ENCODE results near the gene EXOC1. TPM values are rescaled to one million over a fixed set of nuclear protein-coding genes. Genes with fewer than 3 reads are reported as not detected.
A peak's percentile ranks its signal among the peaks of the same experiment; 100 is the strongest.

Gene EXOC1
- 10 to 100 TPM; 33.1 to 40.7 TPM for total RNA-seq

DNA sequence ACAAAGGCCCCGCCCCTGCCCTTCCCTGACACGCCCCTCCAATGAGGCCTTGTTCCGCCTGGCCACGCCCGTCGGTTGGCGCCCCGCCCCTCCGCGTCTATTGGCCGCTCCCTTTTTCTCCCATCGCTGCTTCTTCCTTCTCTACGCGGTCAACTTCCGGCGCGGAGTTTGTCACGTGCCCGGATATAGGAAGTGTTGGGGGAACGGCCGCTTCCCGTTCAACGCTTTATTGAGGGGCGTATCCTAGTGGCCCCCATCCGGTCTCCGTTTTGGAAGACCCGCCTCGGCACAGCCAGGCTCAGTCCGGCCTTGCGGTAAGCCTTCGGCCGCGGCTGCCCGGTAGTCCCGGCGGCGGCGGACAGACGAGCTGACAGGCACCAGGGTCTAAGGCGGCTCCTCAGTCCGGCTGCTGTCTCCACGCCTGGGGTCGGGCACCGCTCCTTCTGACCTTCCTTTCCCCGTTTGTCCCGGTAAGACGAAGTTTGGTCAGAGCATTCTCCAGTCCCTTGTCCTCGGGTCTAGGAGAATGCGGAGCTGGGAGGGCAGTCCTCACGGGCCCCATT, at the start of gene EXOC1:
Gene EXOC1, plus strand, starts transcription at position 165 of the 563 bp plus-strand sequence. CDS start 4,676 bp downstream, outside the sequence.
- Mint-ChIP-seq H3K4me3 (no peak within 1 kb of the TSS), H3K27ac (peak within 1 kb of the TSS; percentile 68), H3K4me1 (peaks cover 15% of the 10 kb centered on the region), H3K27me3 (no peaks in the 10 kb centered on the region), H3K36me3 (ENCODE audit: low read depth) (peaks cover 19% of the 10 kb centered on the region), H3K9me3 (no peaks in the 10 kb centered on the region)
- peak; percentile 99 for ATAC-seq (replicated peaks)

GRCh38 chr4:55807556-55807955, 45.9 kb upstream of the EXOC1 start:
- no peaks in the 10 kb centered on the region for H3K36me3 Mint-ChIP-seq (ENCODE audit: low read depth)
- ATAC-seq (replicated peaks), result no peak
- no peaks in the 10 kb centered on the region for H3K9me3 Mint-ChIP-seq
- H3K4me3 Mint-ChIP-seq, result no peak overlapping the region
- no peak overlapping the region for H3K27ac Mint-ChIP-seq
- no peaks in the 10 kb centered on the region for H3K4me1 Mint-ChIP-seq
- peaks cover 15% of the 10 kb centered on the region for H3K27me3 Mint-ChIP-seq

DNA sequence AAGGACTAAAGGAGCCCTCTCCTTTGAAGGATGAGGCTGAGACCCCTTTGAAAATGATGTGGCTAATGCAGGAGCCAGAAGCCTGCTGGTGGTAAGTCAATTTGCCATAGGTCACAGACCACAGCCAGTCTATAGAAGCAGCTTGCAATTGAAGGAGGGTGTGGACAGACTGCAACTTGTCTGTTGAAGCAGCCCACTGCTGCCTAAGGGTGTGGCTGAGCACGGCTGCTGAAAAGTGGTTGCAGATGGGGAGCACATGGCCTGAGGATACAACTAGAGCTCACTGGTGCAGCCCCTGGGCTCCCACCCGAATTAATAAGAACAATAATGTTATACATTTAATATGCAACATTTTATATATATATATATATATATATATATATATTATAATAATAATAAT, 45.3 kb upstream of the EXOC1 start:
- H3K4me1 Mint-ChIP-seq, result no peaks in the 10 kb centered on the region
- H3K27ac Mint-ChIP-seq, result no peak overlapping the region
- no peak for ATAC-seq (replicated peaks)
- no peak overlapping the region for H3K4me3 Mint-ChIP-seq
- H3K36me3 Mint-ChIP-seq (ENCODE audit: low read depth), result no peaks in the 10 kb centered on the region
- H3K27me3 Mint-ChIP-seq, result peaks cover 15% of the 10 kb centered on the region
- H3K9me3 Mint-ChIP-seq, result no peaks in the 10 kb centered on the region

GRCh38 chr4:55808632-55809031, 44.8 kb upstream of the EXOC1 start:
- no peaks in the 10 kb centered on the region for H3K36me3 Mint-ChIP-seq (ENCODE audit: low read depth)

GRCh38 chr4:55817691-55818090, 35.8 kb upstream of the EXOC1 start:
- Mint-ChIP-seq H3K4me1 (peaks cover 5% of the 10 kb centered on the region), H3K27me3 (peaks cover 23% of the 10 kb centered on the region), H3K36me3 (ENCODE audit: low read depth) (no peaks in the 10 kb centered on the region), H3K4me3 (no peak overlapping the region), H3K9me3 (no peaks in the 10 kb centered on the region), H3K27ac (no peak overlapping the region)
- ATAC-seq (replicated peaks), result no peak

More at GRCh38 chr4:55808632-55809031, 44.8 kb upstream of the EXOC1 start:
- Mint-ChIP-seq H3K27ac (no peak overlapping the region), H3K27me3 (peaks cover 15% of the 10 kb centered on the region), H3K4me3 (no peak overlapping the region), H3K4me1 (no peaks in the 10 kb centered on the region), H3K9me3 (no peaks in the 10 kb centered on the region)
- no peak for ATAC-seq (replicated peaks)

GRCh38 chr4:55819634-55820033, 33.8 kb upstream of the EXOC1 start, which contains the start of gene EXOC1L:
TSS of gene EXOC1L (plus strand) at chr4:55819790. CDS start at chr4:55820027, 237 bp downstream.
- peak within 1 kb of the TSS; percentile 21 for H3K4me3 Mint-ChIP-seq
- peaks cover 5% of the 10 kb centered on the region for H3K4me1 Mint-ChIP-seq
- H3K27me3 Mint-ChIP-seq, result peaks cover 23% of the 10 kb centered on the region
- H3K27ac Mint-ChIP-seq, result no peak within 1 kb of the TSS
- no peaks in the 10 kb centered on the region for H3K9me3 Mint-ChIP-seq
- H3K36me3 Mint-ChIP-seq (ENCODE audit: low read depth), result no peaks in the 10 kb centered on the region
- no peak for ATAC-seq (replicated peaks)

DNA sequence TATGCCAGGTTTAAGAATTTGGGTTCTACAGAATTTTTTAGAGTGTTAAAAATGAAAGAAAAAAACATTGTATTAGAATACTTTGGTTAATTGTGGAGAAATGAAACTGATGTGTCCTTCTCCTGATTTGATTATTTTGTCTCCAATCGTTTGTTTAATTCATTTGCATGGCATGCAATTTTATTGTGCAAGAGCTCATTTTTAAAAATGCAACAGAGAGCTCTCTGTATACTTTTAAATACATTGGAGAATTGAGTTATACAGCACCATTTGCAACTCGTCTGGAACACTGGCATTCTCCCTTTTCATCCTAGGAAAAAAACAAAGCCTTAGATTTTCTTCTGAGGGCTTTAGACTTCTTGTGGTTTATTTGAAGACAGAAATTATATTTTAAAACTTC, 33.2 kb upstream of the EXOC1 start:
- Mint-ChIP-seq H3K4me1 (peaks cover 5% of the 10 kb centered on the region), H3K4me3 (no peak overlapping the region), H3K27me3 (peaks cover 23% of the 10 kb centered on the region), H3K36me3 (ENCODE audit: low read depth) (no peaks in the 10 kb centered on the region), H3K27ac (no peak overlapping the region), H3K9me3 (no peaks in the 10 kb centered on the region)
- no peak for ATAC-seq (replicated peaks)

DNA sequence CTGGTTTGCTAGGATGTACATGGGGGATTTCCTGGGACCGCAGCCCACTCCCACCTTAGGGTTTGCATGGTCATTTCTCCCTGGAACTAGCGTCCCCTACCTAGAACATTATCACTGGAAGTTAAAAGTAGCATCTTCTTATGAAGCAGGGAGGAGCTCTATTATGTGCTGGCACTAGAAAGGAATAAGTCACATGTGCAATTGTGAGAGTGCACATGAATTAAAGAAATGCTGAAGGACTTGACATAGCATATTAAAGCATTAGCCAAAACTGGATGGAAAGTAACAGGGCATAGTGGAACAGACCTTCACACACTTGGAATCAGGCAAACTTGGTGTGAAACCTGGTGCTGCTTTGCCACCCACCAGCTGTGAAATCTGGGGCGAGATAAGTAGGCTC, 31.1 kb upstream of the EXOC1 start:
- no peak overlapping the region for H3K27ac Mint-ChIP-seq

DNA sequence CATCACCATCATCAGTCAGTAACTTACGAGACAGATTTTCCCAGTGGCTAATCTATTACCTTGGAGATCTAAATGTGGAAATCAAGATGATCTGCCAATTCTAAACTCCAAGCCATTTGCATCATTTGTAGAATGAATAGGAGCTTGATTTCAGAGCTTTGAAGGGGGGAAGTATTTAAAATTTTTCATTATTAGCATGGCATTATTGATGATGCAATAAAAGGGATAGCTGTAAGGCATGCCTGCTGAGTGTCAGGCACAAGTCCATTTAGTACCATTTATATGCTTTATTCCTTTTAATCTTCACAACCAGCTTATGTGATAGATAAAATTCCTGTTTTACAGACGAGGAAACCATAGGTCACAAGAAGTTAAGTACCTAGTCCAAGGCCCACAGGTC, 28.6 kb upstream of the EXOC1 start:
- Mint-ChIP-seq H3K4me3 (no peak overlapping the region), H3K27me3 (peaks cover 21% of the 10 kb centered on the region), H3K27ac (no peak overlapping the region), H3K9me3 (no peaks in the 10 kb centered on the region), H3K4me1 (peaks cover under 1% of the 10 kb centered on the region), H3K36me3 (ENCODE audit: low read depth) (no peaks in the 10 kb centered on the region)
- ATAC-seq (replicated peaks), result no peak

More for the DNA sequence above, 31.1 kb upstream of the EXOC1 start:
- no peaks in the 10 kb centered on the region for H3K36me3 Mint-ChIP-seq (ENCODE audit: low read depth)
- peaks cover 5% of the 10 kb centered on the region for H3K4me1 Mint-ChIP-seq
- no peak overlapping the region for H3K4me3 Mint-ChIP-seq
- peaks cover 27% of the 10 kb centered on the region for H3K27me3 Mint-ChIP-seq
- H3K9me3 Mint-ChIP-seq, result no peaks in the 10 kb centered on the region
- no peak for ATAC-seq (replicated peaks)

DNA sequence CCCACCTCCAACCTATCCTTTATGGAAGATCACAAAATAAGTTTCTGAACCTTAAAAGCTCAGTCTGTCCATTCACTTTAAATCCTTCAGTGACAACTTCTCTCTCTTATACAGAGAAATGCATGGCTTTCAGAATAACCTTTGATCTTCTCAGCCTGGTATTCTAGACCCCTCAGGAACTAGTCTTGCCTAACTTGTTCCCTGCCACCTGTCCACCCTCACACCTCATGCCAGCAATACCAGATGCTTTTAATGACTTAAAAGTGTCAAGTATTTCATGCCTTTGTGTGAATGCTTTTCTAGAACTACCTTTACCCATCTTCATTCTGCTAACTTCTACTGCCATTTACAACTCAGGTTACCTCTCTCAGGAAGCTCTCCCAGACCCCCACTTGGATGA, 26.5 kb upstream of the EXOC1 start:
- no peak overlapping the region for H3K27ac Mint-ChIP-seq
- no peaks in the 10 kb centered on the region for H3K4me1 Mint-ChIP-seq
- no peaks in the 10 kb centered on the region for H3K36me3 Mint-ChIP-seq (ENCODE audit: low read depth)
- H3K27me3 Mint-ChIP-seq, result peaks cover 29% of the 10 kb centered on the region
- no peaks in the 10 kb centered on the region for H3K9me3 Mint-ChIP-seq
- no peak for ATAC-seq (replicated peaks)
- no peak overlapping the region for H3K4me3 Mint-ChIP-seq

DNA sequence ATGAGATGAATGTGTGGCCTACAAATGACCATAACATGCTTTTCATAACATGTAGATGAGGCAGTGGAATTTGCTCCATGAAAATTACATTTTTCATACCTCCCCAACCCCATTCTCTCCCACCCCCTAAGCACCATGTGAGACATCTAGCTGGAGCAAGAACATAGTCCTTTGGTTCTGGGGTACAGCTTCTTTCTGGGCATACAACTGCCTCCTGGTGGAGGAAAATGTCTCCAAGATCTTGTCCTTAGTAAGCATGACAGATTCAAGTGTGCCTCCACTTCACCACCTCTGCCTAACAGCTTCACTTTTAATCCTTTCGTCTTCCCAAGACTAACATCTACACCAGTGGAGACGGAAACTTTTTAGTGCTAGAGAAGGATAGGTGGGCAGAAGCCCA, 25.9 kb upstream of the EXOC1 start:
- peaks cover 26% of the 10 kb centered on the region for H3K27me3 Mint-ChIP-seq
- H3K4me3 Mint-ChIP-seq, result no peak overlapping the region
- no peaks in the 10 kb centered on the region for H3K4me1 Mint-ChIP-seq
- no peak overlapping the region for H3K27ac Mint-ChIP-seq
- no peak for ATAC-seq (replicated peaks)
- no peaks in the 10 kb centered on the region for H3K36me3 Mint-ChIP-seq (ENCODE audit: low read depth)
- no peaks in the 10 kb centered on the region for H3K9me3 Mint-ChIP-seq

- no peak overlapping the region for H3K4me3 Mint-ChIP-seq
- no peaks in the 10 kb centered on the region for H3K4me1 Mint-ChIP-seq
- no peaks in the 10 kb centered on the region for H3K36me3 Mint-ChIP-seq (ENCODE audit: low read depth)
- no peak for ATAC-seq (replicated peaks)
- H3K27ac Mint-ChIP-seq, result no peak overlapping the region
- H3K9me3 Mint-ChIP-seq, result no peaks in the 10 kb centered on the region
- peaks cover 32% of the 10 kb centered on the region for H3K27me3 Mint-ChIP-seq
Measured at GRCh38 chr4:55830048-55830447, 23.4 kb upstream of the EXOC1 start.

DNA sequence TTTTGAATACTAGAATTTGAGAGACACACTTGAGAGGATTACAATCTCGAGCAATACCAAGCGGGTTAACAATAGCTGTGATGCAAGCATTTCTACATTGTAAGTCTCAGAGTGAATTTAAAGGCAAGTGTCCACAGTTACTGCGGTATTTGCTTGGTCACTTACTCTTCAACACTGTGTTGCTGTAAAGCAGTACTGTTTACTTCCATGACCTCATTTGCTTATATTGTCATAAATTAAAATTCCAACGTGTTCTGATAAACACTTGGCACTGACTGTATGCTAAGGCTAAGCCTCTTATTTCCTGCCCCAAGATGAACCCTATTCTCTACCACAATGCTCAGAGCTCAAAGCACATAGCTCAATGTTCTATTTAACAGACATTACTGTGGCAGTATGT, 22.7 kb upstream of the EXOC1 start:
- Mint-ChIP-seq H3K9me3 (peaks cover 3% of the 10 kb centered on the region), H3K4me3 (no peak overlapping the region), H3K27me3 (peaks cover 38% of the 10 kb centered on the region), H3K4me1 (no peaks in the 10 kb centered on the region), H3K27ac (no peak overlapping the region), H3K36me3 (ENCODE audit: low read depth) (no peaks in the 10 kb centered on the region)
- ATAC-seq (replicated peaks), result no peak

DNA sequence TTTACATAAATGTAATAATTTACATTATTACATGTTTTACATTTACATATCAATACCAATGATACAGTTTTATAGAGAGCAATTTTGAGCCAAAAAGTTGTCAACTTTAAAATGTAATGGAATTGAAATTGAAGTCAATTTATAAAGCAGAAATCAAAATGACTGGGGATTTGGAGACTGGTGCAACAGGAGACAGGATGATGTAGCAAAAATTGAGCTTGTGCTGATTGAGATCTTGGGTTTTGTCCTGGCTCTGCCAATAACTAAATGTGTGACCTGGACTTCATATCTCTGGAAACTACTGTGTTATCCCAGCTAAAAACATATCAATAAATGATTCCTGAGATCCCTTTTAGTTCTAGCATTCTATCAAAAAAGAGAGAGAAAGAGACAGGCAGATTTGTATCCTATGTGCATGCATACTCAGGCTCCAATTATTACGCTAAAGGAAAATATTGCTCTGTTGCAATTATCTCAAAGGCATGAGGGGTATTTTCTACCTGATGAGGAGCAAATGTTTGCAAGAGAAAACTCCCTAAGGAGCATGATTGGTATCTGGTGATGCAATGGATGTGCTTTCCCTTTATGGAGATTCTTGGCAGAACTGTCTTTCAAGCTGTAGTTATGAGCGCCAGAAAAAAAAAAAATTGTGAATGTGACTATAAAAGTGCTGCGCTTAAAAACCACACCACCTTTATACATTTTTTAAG, 19.2 kb upstream of the EXOC1 start:
- H3K9me3 Mint-ChIP-seq, result peaks cover 3% of the 10 kb centered on the region

GRCh38 chr4:55837903-55838302, 15.5 kb upstream of the EXOC1 start:
- no peak overlapping the region for H3K4me3 Mint-ChIP-seq
- no peaks in the 10 kb centered on the region for H3K4me1 Mint-ChIP-seq
- no peak for ATAC-seq (replicated peaks)
- peaks cover 22% of the 10 kb centered on the region for H3K27me3 Mint-ChIP-seq
- H3K9me3 Mint-ChIP-seq, result peaks cover 3% of the 10 kb centered on the region
- no peaks in the 10 kb centered on the region for H3K36me3 Mint-ChIP-seq (ENCODE audit: low read depth)
- no peak overlapping the region for H3K27ac Mint-ChIP-seq

More for the DNA sequence above, 19.2 kb upstream of the EXOC1 start:
- no peak overlapping the region for H3K4me3 Mint-ChIP-seq
- H3K27ac Mint-ChIP-seq, result no peak overlapping the region
- no peaks in the 10 kb centered on the region for H3K36me3 Mint-ChIP-seq (ENCODE audit: low read depth)
- H3K4me1 Mint-ChIP-seq, result no peaks in the 10 kb centered on the region
- ATAC-seq (replicated peaks), result no peak
- peaks cover 33% of the 10 kb centered on the region for H3K27me3 Mint-ChIP-seq
